DMS153 treated with DMSO at 0.1 percent for 48 hours (cell line): ENCODE results near the gene EHF.
"Not testable (repeated sequence)": the region's sequence is repeated elsewhere in the genome, so short reads cannot be mapped to it uniquely, and the experiment has no call there.

Experiments
- DNase-seq: peaks from one replicate; lab custom pipeline; 2025; ENCODE audit not compliant: unreplicated experiment; lab: John Stamatoyannopoulos, UW

EHF gene

GRCh38 chr11:34620820-34621792 is at the start of gene EHF:
Gene EHF (plus strand): TSS chr11:34621093. CDS start chr11:34642631, 21,538 bp downstream.
- DNase-seq, result no peak

GRCh38 chr11:34573537-34573936 is 47.4 kb upstream of the EHF start:
- DNase-seq, result no peak

- DNase-seq, result no peak
Measured at GRCh38 chr11:34575261-34575660, 45.6 kb upstream of the EHF start.

- DNase-seq, result no peak
Measured at GRCh38 chr11:34575671-34576070, 45.2 kb upstream of the EHF start.

GRCh38 chr11:34576331-34576730 is 44.6 kb upstream of the EHF start:
- DNase-seq, result no peak

- no peak for DNase-seq
Measured at GRCh38 chr11:34583818-34584217, 37.1 kb upstream of the EHF start.

- no peak for DNase-seq
Measured at GRCh38 chr11:34585304-34585734, 35.6 kb upstream of the EHF start.

GRCh38 chr11:34585735-34586487 is 35.0 kb upstream of the EHF start:
- peak; percentile 59 for DNase-seq

- DNase-seq, result no peak
Measured at GRCh38 chr11:34586488-34587281, 34.2 kb upstream of the EHF start.

- no peak for DNase-seq
Measured at GRCh38 chr11:34587282-34587677, 33.6 kb upstream of the EHF start.

- DNase-seq, result no peak
Measured at GRCh38 chr11:34588023-34588422, 32.9 kb upstream of the EHF start.

- no peak for DNase-seq
Measured at GRCh38 chr11:34588701-34589100, 32.2 kb upstream of the EHF start.

GRCh38 chr11:34589177-34589576 is 31.7 kb upstream of the EHF start:
- not testable (repeated sequence) for DNase-seq

GRCh38 chr11:34593085-34593484 is 27.8 kb upstream of the EHF start:
- no peak for DNase-seq

GRCh38 chr11:34594603-34595002 is 26.3 kb upstream of the EHF start:
- DNase-seq, result no peak

GRCh38 chr11:34595391-34595790 is 25.5 kb upstream of the EHF start:
- no peak for DNase-seq

GRCh38 chr11:34595960-34596644 is 24.8 kb upstream of the EHF start:
- DNase-seq, result no peak

- no peak for DNase-seq
Measured at GRCh38 chr11:34599406-34599945, 21.4 kb upstream of the EHF start.

GRCh38 chr11:34600339-34601084 is 20.4 kb upstream of the EHF start:
- no peak for DNase-seq

GRCh38 chr11:34601085-34601444 is 19.8 kb upstream of the EHF start:
- no peak for DNase-seq
